ENCODE data around the gene ANKRD44.

Gene ANKRD44

DNA sequence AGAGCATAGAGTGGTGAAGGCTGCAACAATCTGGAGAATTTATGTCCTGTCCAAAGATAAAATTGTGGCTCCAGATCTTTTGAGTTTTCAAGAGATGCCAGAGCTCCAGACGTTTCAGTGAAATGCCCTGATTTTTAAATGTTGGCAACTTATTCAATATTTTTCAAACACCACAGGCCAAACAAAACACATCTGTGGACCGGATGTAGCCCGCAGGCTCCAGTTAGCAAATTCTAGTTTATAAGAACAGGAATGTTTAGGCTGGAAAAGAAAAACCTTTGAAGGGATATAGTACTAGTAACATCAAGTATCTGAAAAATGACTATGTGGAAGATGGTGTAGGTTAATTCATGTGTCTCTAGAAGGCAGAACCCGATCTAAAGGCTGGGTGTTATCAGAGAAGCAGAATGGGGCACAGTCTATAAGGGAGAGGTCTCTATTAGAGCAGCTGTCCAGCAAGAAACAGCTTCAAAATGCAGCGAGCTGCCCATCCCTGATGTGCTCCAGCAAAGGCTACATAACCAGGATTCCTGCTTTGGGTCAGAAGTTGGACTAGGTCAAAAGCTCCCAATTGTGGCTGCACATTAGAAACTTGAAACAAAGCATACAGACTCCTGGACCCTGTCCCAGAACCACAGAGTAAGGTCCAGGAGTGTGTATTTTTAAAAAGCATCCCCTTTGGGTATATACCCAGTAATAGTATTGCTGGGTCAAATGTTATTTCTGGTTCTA lies 105.9 kb downstream of the ANKRD44 start:
- no peak for DNase-seq

- DNase-seq = no peak
Measured at GRCh38 chr2:197201874-197202273, 108.7 kb downstream of the ANKRD44 start.

DNA sequence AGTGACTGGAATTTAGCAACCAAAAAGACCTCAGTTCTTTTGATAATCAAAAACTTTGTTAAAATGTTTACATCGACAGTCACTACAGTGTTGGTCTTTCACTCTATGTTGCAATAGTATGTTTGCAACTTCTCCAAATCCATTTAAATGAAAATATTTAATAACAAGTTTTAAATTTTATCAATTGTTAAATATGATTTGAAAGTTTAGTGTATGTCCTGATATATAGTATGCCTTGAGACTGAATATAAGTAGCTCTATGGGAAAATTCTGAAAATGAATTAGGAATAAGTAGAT lies 109.9 kb downstream of the ANKRD44 start:
- no peak for DNase-seq

DNA sequence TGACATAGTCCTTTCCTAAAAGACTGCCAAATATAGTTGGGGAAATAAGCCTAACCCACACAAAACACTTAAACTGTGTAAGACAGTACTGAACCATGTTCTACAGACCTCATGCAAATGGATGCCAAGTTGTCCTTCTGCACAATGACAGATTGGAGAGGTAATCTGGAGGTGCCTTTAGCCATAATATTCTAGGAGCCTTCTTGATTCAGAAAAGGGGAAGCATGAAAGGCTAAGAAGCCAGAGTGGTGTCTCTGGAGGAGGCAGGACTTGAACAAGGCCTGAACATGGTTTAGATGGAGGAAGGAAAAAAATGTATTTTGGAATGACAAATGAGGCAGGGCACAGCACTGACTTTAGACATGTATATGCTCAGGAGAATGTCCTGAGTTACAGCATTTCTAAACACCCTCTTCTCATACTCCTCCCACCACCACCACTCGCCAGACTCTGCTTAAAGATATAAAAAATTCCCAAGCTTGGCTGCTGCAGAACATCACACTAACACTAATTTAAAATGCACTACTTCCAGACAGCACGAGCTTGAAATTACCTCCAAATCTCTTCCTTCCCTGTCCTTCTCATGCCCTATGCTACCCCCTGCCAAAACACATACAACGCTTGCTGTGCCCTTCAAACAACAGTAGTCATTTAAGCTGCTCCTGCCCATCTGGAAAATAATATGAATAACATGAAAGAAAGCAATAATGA lies 110.4 kb downstream of the ANKRD44 start:
- no peak for DNase-seq

- peak; percentile 87 for DNase-seq
Measured at GRCh38 chr2:197198890-197199289, 111.7 kb downstream of the ANKRD44 start.

DNA sequence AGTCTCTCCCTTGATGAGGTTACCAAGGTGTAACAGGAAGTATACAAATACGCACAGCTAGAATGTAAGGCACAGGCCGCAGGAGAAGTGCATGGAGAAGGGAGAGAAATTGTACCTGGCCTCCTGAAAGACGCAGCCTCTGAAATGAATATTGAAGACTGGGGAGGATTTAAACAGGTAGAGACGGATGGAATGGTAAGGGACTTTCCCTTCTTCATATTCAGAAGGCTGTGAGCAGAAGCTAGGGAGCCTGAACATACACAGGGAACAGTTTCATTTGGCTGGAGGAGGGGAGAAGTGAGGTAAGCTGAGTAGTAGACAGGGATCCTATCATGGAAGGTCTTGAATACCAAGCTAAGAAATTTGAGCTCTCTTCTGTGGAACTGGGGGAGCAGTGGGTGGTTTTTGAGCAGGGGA lies 112.7 kb downstream of the ANKRD44 start:
- DNase-seq = no peak

GRCh38 chr2:197196541-197197180 lies 113.9 kb downstream of the ANKRD44 start:
- no peak for DNase-seq

DNA sequence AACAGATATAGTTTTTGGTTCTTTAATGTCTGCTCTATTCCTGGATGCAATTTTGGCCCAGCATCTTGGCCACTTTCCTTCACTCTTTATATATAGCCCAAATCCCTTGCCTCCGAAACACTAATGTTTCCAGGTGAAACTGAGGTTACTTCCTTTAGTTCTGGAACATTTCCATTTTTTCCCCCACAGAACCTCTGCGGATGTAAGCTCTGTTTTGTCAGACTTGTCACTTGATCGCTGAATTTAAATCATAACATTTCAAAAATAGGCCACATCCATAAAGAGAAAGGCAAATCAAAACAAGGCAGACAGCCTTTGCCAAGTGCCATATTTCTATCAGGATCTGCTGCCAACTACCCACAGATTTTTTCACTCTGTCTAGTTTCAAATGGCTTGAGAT lies 115.1 kb downstream of the ANKRD44 start:
- DNase-seq = no peak

DNA sequence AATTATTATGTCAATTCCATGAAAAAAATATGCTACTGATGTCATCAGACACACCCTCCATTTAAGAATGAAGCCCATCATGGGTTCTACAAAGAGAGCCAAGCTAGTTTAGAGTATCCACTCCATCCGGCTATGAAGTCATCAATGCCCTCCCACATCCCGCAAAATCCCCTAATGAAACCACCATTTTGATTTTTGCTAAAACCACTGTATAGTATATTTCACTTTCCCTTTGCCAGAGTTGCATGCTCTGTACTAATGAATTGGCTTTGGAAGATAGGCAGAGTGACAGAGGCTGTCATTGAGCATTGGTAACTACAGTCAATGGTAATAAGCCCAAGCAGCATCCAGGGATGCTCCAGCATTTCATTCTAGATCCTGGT lies 118.6 kb downstream of the ANKRD44 start:
- no peak for DNase-seq

DNA sequence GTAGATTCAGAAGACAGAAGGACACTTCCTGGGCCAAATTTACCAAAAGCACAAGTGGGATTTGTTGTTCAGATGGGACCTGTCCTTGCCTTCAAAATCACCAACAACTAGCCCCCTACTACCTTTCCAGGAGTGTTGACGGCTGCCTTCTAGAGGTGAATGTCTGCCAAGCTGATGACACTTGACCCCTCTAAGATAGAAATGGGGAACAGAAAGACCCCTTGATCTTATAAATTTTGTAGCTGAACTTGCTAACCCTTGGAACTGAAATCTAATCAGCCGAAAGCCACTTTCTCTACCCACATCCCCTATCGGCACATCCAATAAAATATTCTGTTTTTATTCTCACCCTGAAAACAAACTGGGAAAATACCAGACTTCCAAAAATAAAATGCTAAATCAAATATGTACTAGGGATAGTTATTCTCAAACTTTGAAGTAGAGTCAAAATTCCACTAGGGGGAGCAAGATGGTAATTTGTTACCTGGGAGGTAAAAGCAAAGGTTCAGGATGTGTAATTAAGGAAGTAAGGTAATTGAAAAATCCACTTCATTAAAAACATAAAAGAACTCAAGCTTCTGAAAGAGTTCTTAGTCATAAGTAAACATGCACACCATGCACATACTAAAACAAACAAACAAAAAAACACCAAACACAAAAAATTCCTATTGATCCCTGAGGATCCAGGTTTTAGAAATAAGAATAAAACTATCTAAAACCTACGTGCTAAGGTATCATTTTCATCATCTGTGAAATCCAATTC lies 119.2 kb downstream of the ANKRD44 start:
- no peak for DNase-seq

DNA sequence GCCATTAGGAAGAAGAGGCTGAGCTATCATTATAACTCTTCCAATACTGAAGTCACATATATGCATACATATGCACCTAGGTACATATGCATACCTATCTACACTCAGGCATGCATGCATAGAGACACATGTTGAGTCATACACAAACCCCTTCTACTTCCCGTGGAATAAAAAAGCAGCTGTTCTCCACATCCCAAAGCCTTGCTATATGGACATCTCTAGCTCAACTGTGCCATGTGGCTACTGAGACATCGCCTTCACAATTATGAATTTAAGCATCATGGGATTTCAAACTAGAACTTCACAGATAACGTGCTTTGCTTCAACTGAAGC lies 120.5 kb downstream of the ANKRD44 start:
- DNase-seq = no peak

- no peak for DNase-seq
Measured at GRCh38 chr2:197189426-197190099, 121.0 kb downstream of the ANKRD44 start.

- no peak for DNase-seq
Measured at GRCh38 chr2:197185676-197186075, 124.9 kb downstream of the ANKRD44 start.

- DNase-seq = no peak
Measured at GRCh38 chr2:197184959-197185586, 125.5 kb downstream of the ANKRD44 start.

DNA sequence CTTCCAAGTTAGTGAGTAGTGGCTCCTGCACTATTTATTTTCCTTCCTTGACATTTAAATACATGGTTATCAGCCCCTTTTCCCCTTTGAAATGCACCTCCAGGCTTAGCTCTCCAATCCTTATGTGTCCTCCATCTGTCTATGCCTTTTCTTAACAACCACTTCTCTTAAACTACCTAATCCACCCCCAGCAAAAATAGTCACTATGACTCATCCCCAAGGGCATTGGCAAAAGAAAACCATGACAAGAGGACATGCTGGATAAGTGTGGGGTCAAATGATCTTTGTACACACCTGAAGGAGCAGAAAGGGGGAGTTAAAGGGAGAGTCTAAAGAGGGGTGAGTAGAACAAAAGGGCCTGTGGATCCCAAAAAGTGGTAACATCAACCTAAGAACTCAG lies 127.2 kb downstream of the ANKRD44 start:
- DNase-seq = no peak

DNA sequence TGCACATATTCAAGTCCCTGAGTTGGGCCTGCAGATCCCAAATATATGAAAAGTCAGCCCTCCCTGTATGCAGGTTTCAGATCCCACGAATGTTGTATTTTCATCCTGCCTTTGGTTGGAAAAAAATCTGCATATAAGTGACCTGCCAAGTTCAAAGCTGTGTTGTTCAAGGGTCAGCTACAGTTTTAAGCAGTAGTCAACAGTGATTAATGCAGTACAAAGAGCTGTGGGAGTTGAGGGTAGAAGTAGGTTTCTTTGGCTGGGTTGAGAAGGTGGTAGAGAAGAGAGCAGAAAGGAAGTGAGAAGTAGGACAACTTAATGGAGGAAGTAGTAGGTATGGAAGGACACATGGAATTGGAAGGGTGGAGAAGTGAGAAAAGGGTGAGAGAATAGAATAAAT lies 127.9 kb downstream of the ANKRD44 start:
- DNase-seq = no peak

- DNase-seq = no peak
Measured at GRCh38 chr2:197181491-197181890, 129.1 kb downstream of the ANKRD44 start.

DNA sequence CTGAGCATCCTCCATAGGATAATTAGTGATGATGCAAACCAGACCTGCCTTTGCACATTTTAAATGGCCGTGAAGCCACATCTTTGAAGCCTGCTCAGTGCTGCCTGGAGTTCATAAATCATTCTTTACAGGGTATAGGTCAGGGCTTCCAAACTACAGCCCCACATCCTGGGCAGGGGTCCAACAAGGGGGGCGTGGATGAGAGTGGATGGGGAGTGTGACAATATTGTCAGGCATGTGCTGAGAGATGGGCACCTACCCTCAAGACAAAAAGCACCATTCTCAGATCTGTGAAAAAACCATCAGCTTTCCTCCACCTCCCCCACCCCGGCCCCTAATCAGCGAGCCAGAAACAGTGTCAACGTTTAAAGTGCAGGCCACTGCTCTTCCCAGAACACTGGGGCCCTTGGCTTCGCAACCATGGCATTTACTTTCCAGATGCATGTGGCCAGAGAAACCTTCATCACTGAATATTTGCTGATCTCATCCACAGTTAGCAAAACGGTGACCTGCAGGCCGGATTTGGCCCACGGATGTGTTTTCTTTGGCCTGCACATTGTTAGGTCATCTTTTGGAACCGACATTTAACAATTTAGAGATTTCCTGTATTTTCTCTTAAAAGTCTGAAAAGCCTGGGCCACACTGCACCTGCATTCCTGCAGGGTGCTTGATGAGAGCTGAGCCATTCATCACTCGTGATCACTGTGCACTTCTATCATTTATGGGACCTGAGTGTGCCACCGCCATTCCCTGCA lies 130.7 kb downstream of the ANKRD44 start:
- no peak for DNase-seq

DNA sequence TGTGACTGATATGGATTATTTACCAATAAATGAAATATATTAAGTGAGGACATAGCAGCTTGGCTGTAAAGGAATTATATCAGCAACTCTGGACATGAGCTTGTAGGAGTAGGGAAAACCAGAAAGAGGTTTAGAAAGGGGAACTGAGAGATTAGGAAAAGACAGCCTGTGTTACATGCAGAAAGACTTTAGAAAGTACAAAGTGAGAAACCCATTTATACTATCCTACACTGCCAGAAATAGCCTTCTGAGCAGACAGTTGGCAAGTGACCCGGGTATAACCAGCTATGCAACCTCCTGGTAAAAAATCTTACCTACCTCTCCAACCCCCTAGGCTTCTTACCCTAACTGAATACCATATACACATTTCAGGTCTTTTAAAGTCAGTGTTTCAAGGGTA lies 134.1 kb downstream of the ANKRD44 start:
- DNase-seq = no peak

DNA sequence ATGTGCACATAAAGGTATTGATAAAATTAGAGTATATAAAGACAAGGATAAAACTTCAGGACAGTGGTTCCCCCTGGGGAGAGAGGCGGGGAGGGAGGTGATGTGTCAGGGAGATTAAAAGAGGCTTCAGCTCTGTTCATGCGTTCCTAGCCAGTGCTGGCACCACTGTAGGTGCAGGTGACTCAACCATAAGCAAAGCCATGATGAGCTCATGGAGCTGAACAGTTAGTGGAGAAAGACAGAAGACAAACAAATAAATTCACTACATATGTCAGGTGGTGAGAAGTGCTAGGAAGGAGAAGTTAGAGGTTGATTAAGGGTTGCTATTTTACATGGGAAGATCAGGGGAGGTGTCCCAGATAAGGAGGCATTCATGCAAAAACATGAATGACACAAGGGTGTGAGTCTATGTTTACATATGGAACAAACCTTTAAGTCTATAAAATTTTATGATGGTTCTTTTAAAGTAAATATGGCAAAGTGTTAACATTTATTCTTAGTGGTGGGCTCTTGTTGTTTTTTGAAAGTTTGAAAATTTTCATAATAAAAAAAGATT lies 136.0 kb downstream of the ANKRD44 start:
- DNase-seq = no peak

GRCh38 chr2:197171582-197171981 lies 139.0 kb downstream of the ANKRD44 start:
- DNase-seq = no peak

- DNase-seq = no peak
Measured at GRCh38 chr2:197170208-197170607, 140.4 kb downstream of the ANKRD44 start.

All from activated CD8-positive, alpha-beta memory T cell treated with anti-CD3 and anti-CD28 coated beads, Interleukin-2, amount 50 U/mL, for 48 hours (primary cell).